ENCODE results near the gene FKBP3.

DNA sequence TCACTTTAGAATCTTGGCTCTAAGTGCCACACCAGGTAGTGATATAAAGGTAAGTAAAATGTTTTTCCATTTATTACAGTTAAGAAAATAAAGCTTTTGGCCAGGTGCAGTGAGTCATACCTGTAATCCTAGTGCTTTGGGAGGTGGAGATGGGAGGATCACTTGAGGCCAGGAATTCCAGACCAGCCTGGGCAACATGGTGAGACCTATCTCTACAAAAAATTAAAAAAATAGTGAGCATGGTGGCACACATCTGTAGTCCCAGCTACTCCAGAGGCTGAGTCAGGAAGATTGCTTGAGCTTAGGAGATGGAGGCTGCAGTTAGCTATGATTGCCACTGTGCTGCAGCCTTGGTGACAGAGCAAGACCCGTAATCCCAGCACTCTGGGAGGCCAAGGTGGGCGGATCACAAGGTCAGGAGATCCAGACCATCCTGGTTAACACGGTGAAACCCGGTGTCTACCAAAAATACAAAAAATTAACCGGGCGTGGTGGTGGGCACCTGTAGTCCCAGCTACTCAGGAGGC lies 6.4 kb upstream of the FKBP3 start:
- TF ChIP-seq POLR2A (IDR thresholded peaks at IDR 0.05; ENCODE audit: low read length) (no peak), GATA1 (IDR thresholded peaks at IDR 0.05; ENCODE audit: low read depth, low read length) (no peak)
